Keratinocyte (primary cell): ENCODE data around the gene DYNLT1. TPM values are rescaled to one million over a fixed set of nuclear protein-coding genes. Genes with fewer than 3 reads are reported as not detected.

Experiments
- DNase-seq: peaks from one replicate; pipeline ENCODE4 v3.0.0-alpha.2; 2011; ENCODE audit warnings: low read depth, missing footprints, low spot score
- FAIRE-seq: peaks from 2 replicates; lab custom pipeline; 2011; peaks lifted over from hg19 to GRCh38; lab: Jason Lieb, UNC
- H2AFZ ChIP-seq: 2 replicates; pipeline ENCODE4 v1.6.0; 2012; ENCODE audit warnings: low read length, control low read depth, inconsistent platforms; ENCODE audit not compliant: control insufficient read depth
- H3K27ac ChIP-seq: 2 replicates; pipeline ENCODE4 v1.5.1; 2011; ENCODE audit warnings: low read length; ENCODE audit not compliant: control insufficient read depth, insufficient read depth
- H3K27me3 ChIP-seq: 3 replicates; pipeline ENCODE4 v1.6.0; 2011; ENCODE audit warnings: low read length; ENCODE audit not compliant: control insufficient read depth, insufficient read depth; ENCODE audit errors: extremely low read depth
- H3K36me3 ChIP-seq, 2 experiments: 2 replicates in 1 of 2; 3 replicates in 1 of 2; pipeline ENCODE4 v1.5.1; 2011; ENCODE audit warnings: low read length in 2 of 2, mild to moderate bottlenecking in 1 of 2; ENCODE audit not compliant: control insufficient read depth in 2 of 2, insufficient read depth in 2 of 2; ENCODE audit errors: extremely low read depth in 1 of 2
- H3K4me1 ChIP-seq: 3 replicates; pipeline ENCODE4 v1.5.1; 2011; ENCODE audit warnings: low read length; ENCODE audit not compliant: control insufficient read depth, insufficient read depth; ENCODE audit errors: extremely low read depth
- H3K4me2 ChIP-seq: 3 replicates; pipeline ENCODE4 v1.6.0; 2011; ENCODE audit warnings: low read depth, low read length; ENCODE audit not compliant: control insufficient read depth, insufficient read depth; ENCODE audit errors: extremely low read depth
- H3K4me3 ChIP-seq, 3 experiments: fragments of 200-600 bp in 1 of 3; sonication (generic) in 1 of 3; 2 replicates in 2 of 3; 3 replicates in 1 of 3; pipeline ENCODE4 v1.5.1; 2011 to 2016; ENCODE audit warnings: low read length in 3 of 3, mild to moderate bottlenecking in 3 of 3, control low read depth in 2 of 3, inconsistent platforms in 1 of 3, low read depth in 1 of 3, mixed read lengths in 1 of 3, mixed run types in 1 of 3, moderate library complexity in 1 of 3; ENCODE audit not compliant: control insufficient read depth in 2 of 3, insufficient read depth in 2 of 3; ENCODE audit errors: extremely low read depth in 1 of 3
- H3K79me2 ChIP-seq: 2 replicates; pipeline ENCODE4 v1.6.0; 2012; ENCODE audit warnings: low read length; ENCODE audit not compliant: control insufficient read depth, insufficient read depth
- H3K9ac ChIP-seq: 3 replicates; pipeline ENCODE4 v1.6.0; 2011; ENCODE audit warnings: low read length; ENCODE audit not compliant: control insufficient read depth, insufficient read depth; ENCODE audit errors: extremely low read depth
- H3K9me1 ChIP-seq: 3 replicates; pipeline ENCODE4 v1.6.0; 2011; ENCODE audit warnings: low read length; ENCODE audit not compliant: control insufficient read depth, insufficient read depth; ENCODE audit errors: extremely low read depth
- H3K9me3 ChIP-seq: 2 replicates; pipeline ENCODE4 v1.5.1; 2012; ENCODE audit warnings: low read depth, low read length; ENCODE audit not compliant: control insufficient read depth
- H4K20me1 ChIP-seq: 3 replicates; pipeline ENCODE4 v1.6.0; 2011; ENCODE audit warnings: low read length; ENCODE audit not compliant: control insufficient read depth, insufficient read depth; ENCODE audit errors: extremely low read depth
- CTCF ChIP-seq, 3 experiments: IDR thresholded peaks in 1 of 3; conservative IDR thresholded peaks in 1 of 3; optimal IDR thresholded peaks in 1 of 3; 2 replicates in 2 of 3; 3 replicates in 1 of 3; pipeline versions ENCODE3 to v1.5.1; 2011; ENCODE audit warnings: low read length in 3 of 3, mild to moderate bottlenecking in 3 of 3, moderate library complexity in 2 of 3, control low read depth in 1 of 3, inconsistent platforms in 1 of 3; ENCODE audit not compliant: insufficient read depth in 2 of 3; ENCODE audit errors: extremely low read depth in 1 of 3
- EZH2 ChIP-seq: IDR thresholded peaks from one replicate; pipeline ENCODE4 v1.6.1; 2012; ENCODE audit warnings: inconsistent platforms, mild to moderate bottlenecking, low read length, moderate library complexity
- dilution Hi-C: fragments of 300-500 bp; cut with MboI; formaldehyde crosslinking; loops from one replicate; pipeline ENCODE4 v1.7.0; 2020; ENCODE audit warnings: low sequenced_read_pairs; ENCODE audit not compliant: extremely low pct_ligation_motif_present
- polyA plus RNA-seq, 5 experiments: library from polyadenylated mRNA; depleted of rRNA in 3 of 5; stranded (reverse) in 3 of 5; stranded (forward) in 1 of 5; unstranded in 1 of 5; fragments of >200 nt; gene quantifications; 1 replicate in 1 of 5; 2 replicates in 3 of 5; 3 replicates in 1 of 5; pipeline versions ENCODE4 v1.2.1 to v1.2.3, GENCODE V29; 2011 to 2012; ENCODE audit warnings: missing spikeins in 2 of 5, low read depth in 1 of 5, low replicate concordance in 1 of 5

The DYNLT1 gene
- polyA plus RNA-seq, 1 donor (not counting 4 experiments of a cell fraction or from before 2014, with no cell fraction given), result 354 TPM

GRCh38 chr6:158593670-158594069 is 50.9 kb downstream of the DYNLT1 start:
- no peak overlapping the region for H3K9ac ChIP-seq
- H3K9me3 ChIP-seq, result no peaks in the 10 kb centered on the region
- H3K4me3 ChIP-seq, result no peak overlapping the region
- no peaks in the 10 kb centered on the region for H3K27me3 ChIP-seq
- no peaks in the 10 kb centered on the region for H3K79me2 ChIP-seq
- no peak overlapping the region for H2AFZ ChIP-seq
- H3K36me3 ChIP-seq, result peaks cover 26 to 36% of the 10 kb centered on the region in 2 experiments
- no peaks in the 10 kb centered on the region for H3K4me1 ChIP-seq
- no peak for TF ChIP-seq CTCF (optimal IDR thresholded peaks at IDR 0.05 in 1 of 3, IDR thresholded peaks at IDR 0.05 in 1 of 3, conservative IDR thresholded peaks at IDR 0.05 in 1 of 3; ENCODE audit: extremely low read depth in 1 of 3, insufficient read depth in 2 of 3, low read length in 3 of 3)
- no peak for TF ChIP-seq EZH2
- H3K27ac ChIP-seq, result no peak overlapping the region
- DNase-seq, result no peak
- H3K4me2 ChIP-seq, result no peak overlapping the region
- no peak for FAIRE-seq
- no peaks in the 10 kb centered on the region for H3K9me1 ChIP-seq
- H4K20me1 ChIP-seq, result no peaks in the 10 kb centered on the region
- dilution Hi-C loops, result no loop called here

GRCh38 chr6:158591810-158592209 is 52.7 kb downstream of the DYNLT1 start:
- TF ChIP-seq CTCF (optimal IDR thresholded peaks at IDR 0.05 in 1 of 3, IDR thresholded peaks at IDR 0.05 in 1 of 3, conservative IDR thresholded peaks at IDR 0.05 in 1 of 3; ENCODE audit: extremely low read depth in 1 of 3, insufficient read depth in 2 of 3, low read length in 3 of 3) (no peak), EZH2 (no peak)
- Histone ChIP-seq H2AFZ (no peak overlapping the region), H3K36me3 (peaks cover 32 to 40% of the 10 kb centered on the region in 2 experiments), H3K9me3 (no peaks in the 10 kb centered on the region), H3K9me1 (no peaks in the 10 kb centered on the region), H3K79me2 (no peaks in the 10 kb centered on the region), H3K27ac (no peak overlapping the region), H4K20me1 (no peaks in the 10 kb centered on the region), H3K4me1 (no peaks in the 10 kb centered on the region), H3K27me3 (no peaks in the 10 kb centered on the region), H3K9ac (no peak overlapping the region), H3K4me2 (no peak overlapping the region), H3K4me3 (no peak overlapping the region)
- dilution Hi-C loops, result no loop called here
- DNase-seq (no peak), FAIRE-seq (no peak)
